HG02623 (cell line): ENCODE measurements around the gene TBC1D9.

Source experiments
- ATAC-seq: cut with Tn5 transposase; IDR thresholded peaks from one replicate; pipeline ENCODE4 v1.9.1; 2021; ENCODE audit warnings: moderate library complexity; ENCODE audit not compliant: unreplicated experiment

TBC1D9 gene

DNA sequence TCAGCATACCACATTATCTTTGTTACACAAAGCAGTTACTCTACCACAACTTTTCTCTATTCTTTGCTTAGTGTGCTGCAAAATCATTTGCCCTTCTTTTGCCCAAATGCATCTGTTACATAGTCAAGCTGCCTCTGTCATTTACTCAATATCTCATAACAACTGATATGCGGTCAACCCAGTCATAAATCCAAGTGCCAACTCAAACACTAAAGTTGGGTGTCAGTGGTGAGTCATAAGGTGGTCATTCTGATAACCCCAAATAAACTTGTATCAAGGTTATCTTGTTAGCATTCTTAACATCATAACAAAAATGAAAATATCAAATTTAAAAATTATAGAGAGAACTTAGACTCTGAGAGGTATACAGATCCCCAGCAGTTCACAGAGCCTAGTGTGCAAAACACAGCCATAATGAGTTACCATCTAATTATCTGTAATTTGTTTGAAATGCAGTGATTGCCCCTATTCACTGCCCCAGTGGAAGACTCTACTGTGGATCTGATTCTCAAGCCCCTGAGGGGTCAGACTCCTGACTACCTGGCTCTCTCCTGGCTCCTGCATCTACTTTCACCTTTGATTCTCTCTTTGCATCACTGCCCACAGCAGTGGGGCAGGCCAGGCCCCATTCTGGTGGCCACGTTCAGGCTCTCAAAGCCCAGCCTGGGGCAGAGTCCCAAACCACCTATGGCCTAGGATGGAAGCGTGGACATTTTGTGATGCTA, 29.2 kb downstream of the TBC1D9 start:
- no peak for ATAC-seq

- ATAC-seq = no peak
Measured at GRCh38 chr4:140725556-140725955, 30.6 kb downstream of the TBC1D9 start.

GRCh38 chr4:140724760-140725159, 31.4 kb downstream of the TBC1D9 start:
- no peak for ATAC-seq

- ATAC-seq = peak; percentile 45
Measured at GRCh38 chr4:140720387-140721304, 35.5 kb downstream of the TBC1D9 start.

GRCh38 chr4:140719686-140720085, 36.5 kb downstream of the TBC1D9 start:
- peak; percentile 42 for ATAC-seq

DNA sequence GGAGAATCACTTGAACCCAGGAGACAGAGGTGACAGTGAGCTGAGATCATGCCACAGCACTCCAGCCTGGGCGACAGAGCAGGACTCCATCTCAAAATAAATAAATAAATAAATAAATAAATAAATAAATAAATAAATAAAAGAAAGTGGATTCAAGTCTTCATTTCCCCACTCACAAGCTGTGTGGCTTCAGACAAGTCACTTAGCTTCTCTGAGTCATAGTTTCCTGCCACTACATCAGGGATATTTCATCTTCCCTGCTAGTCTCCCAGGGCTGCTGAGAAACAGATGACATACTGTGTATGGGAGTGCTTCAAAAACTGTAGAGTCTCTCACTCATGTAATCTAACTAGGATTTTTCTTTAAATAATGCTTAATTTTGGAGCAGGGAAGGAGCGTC, 37.2 kb downstream of the TBC1D9 start:
- no peak for ATAC-seq

- no peak for ATAC-seq
Measured at GRCh38 chr4:140718241-140718952, 37.8 kb downstream of the TBC1D9 start.

DNA sequence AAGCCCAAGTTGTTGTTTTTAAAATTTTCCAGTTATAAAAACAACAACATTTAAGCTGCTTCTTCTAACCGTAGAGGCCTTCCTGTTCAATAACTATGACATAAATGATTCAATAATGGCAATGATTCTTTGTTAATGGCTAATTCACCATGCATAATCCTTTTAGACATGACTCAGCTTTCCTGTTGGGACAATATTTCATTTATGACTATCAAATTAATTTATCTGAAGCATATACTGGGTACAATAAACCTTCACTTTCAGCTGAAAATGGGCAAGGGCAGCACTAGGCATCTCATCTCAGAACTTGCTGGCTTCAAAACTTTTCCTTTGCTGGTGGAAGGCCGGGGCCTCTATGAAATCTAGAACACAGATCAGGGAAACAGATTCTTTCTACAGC, 38.9 kb downstream of the TBC1D9 start:
- ATAC-seq = no peak

- ATAC-seq = no peak
Measured at GRCh38 chr4:140715119-140715518, 41.1 kb downstream of the TBC1D9 start.

GRCh38 chr4:140711910-140712309, 44.3 kb downstream of the TBC1D9 start:
- no peak for ATAC-seq

GRCh38 chr4:140710908-140711622, 45.1 kb downstream of the TBC1D9 start:
- no peak for ATAC-seq

DNA sequence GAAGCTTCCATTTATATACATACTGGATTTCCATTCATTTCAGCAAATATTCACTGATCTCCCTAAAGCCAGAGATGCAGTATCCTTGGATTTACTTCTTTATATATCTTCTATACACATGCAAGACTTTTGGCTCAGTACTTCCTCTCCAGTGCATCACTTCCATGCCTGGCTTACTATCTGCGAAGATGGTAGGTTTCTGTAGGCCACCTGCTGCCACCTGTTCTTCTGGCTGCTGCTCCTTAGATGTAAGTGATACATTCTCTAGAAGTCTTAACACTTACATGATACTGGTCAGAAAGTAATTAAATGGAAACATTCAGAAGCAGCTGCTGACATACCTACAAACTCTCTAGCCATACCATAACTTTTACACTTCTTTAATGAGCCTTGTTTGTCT, 48.9 kb downstream of the TBC1D9 start:
- peak; percentile 43 for ATAC-seq

DNA sequence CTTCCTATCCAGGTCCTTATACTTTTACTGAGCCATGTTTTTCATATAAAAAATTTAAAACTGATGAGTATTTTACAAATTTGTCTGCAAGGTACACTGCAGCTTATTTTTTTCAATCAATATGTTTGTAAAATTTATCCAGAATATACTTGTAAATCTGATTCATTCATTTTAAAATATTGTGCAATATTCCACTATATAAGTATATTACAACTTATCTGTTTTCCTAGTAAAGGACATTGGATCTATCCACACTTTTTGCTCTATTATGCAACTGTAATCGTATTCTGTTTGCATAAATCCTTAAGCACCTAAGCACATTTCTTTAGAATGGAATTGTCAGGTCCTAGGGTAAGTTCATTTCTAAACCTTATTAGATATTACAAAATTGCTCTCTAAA, 49.5 kb downstream of the TBC1D9 start:
- ATAC-seq = no peak

DNA sequence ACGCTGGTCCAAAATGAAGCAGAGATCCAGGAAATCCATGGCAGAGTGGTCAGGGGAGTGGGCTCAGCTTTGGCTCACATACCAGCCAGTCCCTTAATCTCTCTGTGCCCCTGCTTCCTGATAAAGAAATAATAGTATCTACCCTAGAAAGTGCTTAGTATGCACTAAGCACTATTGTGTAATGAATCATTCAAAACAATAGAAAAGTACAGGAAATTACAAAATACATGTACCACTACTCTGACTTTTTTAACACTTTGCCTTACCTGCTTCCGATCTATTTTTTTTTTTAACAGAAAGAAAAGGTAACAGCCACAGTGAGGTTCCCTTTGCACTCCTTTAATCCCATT, 49.9 kb downstream of the TBC1D9 start:
- no peak for ATAC-seq

GRCh38 chr4:140705625-140706275, 50.4 kb downstream of the TBC1D9 start:
- no peak for ATAC-seq

- ATAC-seq = peak; percentile 59
Measured at GRCh38 chr4:140704964-140705363, 51.2 kb downstream of the TBC1D9 start.

- ATAC-seq = peak; percentile 15
Measured at GRCh38 chr4:140704392-140704960, 51.7 kb downstream of the TBC1D9 start.

GRCh38 chr4:140703463-140703862, 52.7 kb downstream of the TBC1D9 start:
- no peak for ATAC-seq

- ATAC-seq = no peak
Measured at GRCh38 chr4:140702096-140702757, 54.0 kb downstream of the TBC1D9 start.

DNA sequence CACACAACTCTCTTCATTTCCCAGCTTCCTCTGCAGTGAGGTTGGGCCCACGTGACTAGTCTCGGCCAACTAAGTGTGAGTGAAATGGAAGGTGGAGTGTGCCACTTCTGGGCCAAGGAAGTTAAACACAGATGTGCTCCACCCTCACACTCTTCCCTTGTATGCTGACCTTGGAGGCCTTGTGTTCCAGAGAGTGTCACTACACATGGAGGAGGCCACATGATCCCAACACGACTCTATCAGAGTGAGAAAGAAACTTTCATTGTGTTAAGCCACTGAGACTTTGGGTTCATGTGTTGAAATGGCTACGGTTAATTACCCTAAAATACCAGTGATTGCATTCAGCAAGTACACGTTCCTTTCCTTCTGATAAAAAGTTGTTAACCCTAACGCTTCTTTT, 55.1 kb downstream of the TBC1D9 start:
- no peak for ATAC-seq
